Activated CD4-positive, alpha-beta T cell treated with anti-CD3 and anti-CD28 coated beads, Interleukin-10, Interleukin-2, amounts not matched to agents 100 ng/mL and 50 ng/mL, durations not matched to agents 16 hours and 8 hours (primary cell): ENCODE results near the gene TGFB2.

ENCODE experiments used
- DNase-seq: peaks from one replicate; pipeline ENCODE4 v3.0.0-alpha.2; 2020

Gene TGFB2

GRCh38 chr1:218431476-218431875 is 86.3 kb downstream of the TGFB2 start:
- DNase-seq: no peak

GRCh38 chr1:218433744-218434143 is 88.6 kb downstream of the TGFB2 start:
- no peak for DNase-seq

GRCh38 chr1:218435528-218435927 is 90.4 kb downstream of the TGFB2 start:
- no peak for DNase-seq

GRCh38 chr1:218436346-218436745 is 91.2 kb downstream of the TGFB2 start:
- no peak for DNase-seq

GRCh38 chr1:218436997-218437396 is 91.9 kb downstream of the TGFB2 start:
- DNase-seq: no peak

GRCh38 chr1:218439541-218440295 is 94.6 kb downstream of the TGFB2 start:
- no peak for DNase-seq

GRCh38 chr1:218443255-218443654 is 98.1 kb downstream of the TGFB2 start:
- no peak for DNase-seq

- no peak for DNase-seq
Measured at GRCh38 chr1:218444173-218444572, 99.0 kb downstream of the TGFB2 start.

GRCh38 chr1:218444588-218444987 is 99.5 kb downstream of the TGFB2 start:
- DNase-seq: no peak

GRCh38 chr1:218447010-218447689 is 102.0 kb downstream of the TGFB2 start:
- DNase-seq: no peak

GRCh38 chr1:218451415-218451814 is 106.3 kb downstream of the TGFB2 start:
- no peak for DNase-seq

- no peak for DNase-seq
Measured at GRCh38 chr1:218454700-218455282, 109.7 kb downstream of the TGFB2 start.

GRCh38 chr1:218456444-218456843 is 111.3 kb downstream of the TGFB2 start:
- no peak for DNase-seq

- DNase-seq: no peak
Measured at GRCh38 chr1:218459450-218459849, 114.3 kb downstream of the TGFB2 start.

GRCh38 chr1:218459878-218460711 is 115.0 kb downstream of the TGFB2 start:
- DNase-seq: no peak

- no peak for DNase-seq
Measured at GRCh38 chr1:218461351-218461750, 116.2 kb downstream of the TGFB2 start.

GRCh38 chr1:218462116-218462515 is 117.0 kb downstream of the TGFB2 start:
- DNase-seq: no peak

GRCh38 chr1:218462587-218462986 is 117.5 kb downstream of the TGFB2 start:
- no peak for DNase-seq

GRCh38 chr1:218463194-218464156 is 118.3 kb downstream of the TGFB2 start:
- no peak for DNase-seq

GRCh38 chr1:218464871-218465270 is 119.7 kb downstream of the TGFB2 start:
- no peak for DNase-seq

- no peak for DNase-seq
Measured at GRCh38 chr1:218466341-218467010, 121.3 kb downstream of the TGFB2 start.
